Activated naive CD8-positive, alpha-beta T cell treated with anti-CD3 and anti-CD28 coated beads, Interleukin-2, amount 10 ng/mL, durations not matched to agents 7 days and 5 days (primary cell): Measurements from ENCODE around the gene FAM131C. TPM values are rescaled to one million over a fixed set of nuclear protein-coding genes. Genes with fewer than 3 reads are reported as not detected.

ENCODE experiments used
- ATAC-seq: fragments of 150-1000 bp; cut with Tn5 transposase; one replicate; pipeline ENCODE4 v1.10.0; 2021; ENCODE audit warnings: low read depth, moderate library complexity
- POLR2A ChIA-PET: fragments of 350-600 bp; sonication (Branson Sonifier 250); formaldehyde crosslinking; loops from one replicate; lab custom pipeline; 2021; ENCODE audit warnings: antibody characterized with exemption; lab: Charles Lee
- DNase-seq: peaks from one replicate; pipeline ENCODE4 v3.0.0; 2021
- H3K27ac Mint-ChIP-seq: one replicate; pipeline ENCODE4 v1.8.0; 2022; ENCODE audit warnings: mild to moderate bottlenecking, mixed read lengths
- H3K27me3 Mint-ChIP-seq: one replicate; pipeline ENCODE4 v1.8.0; 2022; ENCODE audit warnings: mild to moderate bottlenecking, moderate library complexity, mixed read lengths
- H3K36me3 Mint-ChIP-seq: one replicate; pipeline ENCODE4 v1.8.0; 2021; ENCODE audit warnings: mild to moderate bottlenecking, mixed read lengths
- H3K4me1 Mint-ChIP-seq: one replicate; pipeline ENCODE4 v1.8.0; 2021; ENCODE audit warnings: mixed read lengths
- H3K4me3 Mint-ChIP-seq: one replicate; pipeline ENCODE4 v1.8.0; 2022; ENCODE audit warnings: mild to moderate bottlenecking, moderate library complexity, mixed read lengths
- H3K9me3 Mint-ChIP-seq: one replicate; pipeline ENCODE4 v1.8.0; 2021; ENCODE audit warnings: mixed read lengths
- total RNA-seq, 2 experiments: library from RNA; stranded (reverse); gene quantifications; one replicate each; pipeline ENCODE4 v1.2.3, GENCODE V29; 2021

Gene FAM131C, protein sequence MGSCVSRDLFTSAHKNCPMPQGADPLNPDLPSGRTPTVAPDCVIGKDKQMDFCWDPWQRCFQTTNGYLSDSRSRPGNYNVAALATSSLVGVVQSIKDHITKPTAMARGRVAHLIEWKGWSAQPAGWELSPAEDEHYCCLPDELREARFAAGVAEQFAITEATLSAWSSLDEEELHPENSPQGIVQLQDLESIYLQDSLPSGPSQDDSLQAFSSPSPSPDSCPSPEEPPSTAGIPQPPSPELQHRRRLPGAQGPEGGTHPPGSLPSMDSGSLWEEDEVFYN
- 1 to 10 TPM; 3.3 to 4.1 TPM for total RNA-seq

DNA sequence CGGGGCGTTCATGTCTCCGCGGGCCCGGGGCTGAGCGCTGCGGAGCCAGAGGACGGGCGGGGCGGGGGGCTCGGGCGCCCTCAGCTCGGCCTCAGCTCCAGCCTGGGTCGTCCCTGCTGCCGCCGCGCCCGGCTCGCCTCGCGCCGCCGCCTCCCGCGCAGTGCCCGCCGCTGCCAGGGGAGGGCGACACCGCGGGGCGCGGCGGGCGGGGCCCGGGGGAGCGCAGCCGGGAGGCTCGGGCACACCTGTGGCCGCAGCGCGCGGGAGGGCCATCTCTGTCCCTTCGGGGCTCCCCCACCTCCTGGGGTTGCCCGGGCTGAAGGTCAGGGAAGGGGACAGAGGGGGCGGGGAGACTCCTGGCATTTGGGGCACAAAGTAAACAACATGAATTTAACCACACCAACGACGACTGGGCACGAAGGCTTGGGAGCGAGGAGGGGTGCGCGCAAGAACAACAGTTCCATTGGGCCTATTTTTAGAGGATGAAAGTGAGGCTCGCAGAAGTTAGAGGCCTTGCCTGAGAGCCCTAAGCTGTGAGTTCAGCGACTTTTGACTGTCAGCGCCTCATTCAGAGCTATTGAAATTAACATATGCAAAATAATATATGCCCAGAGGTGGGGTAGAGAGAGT lies at the start of gene FAM131C:
FAM131C (minus strand) TSS at position 162 of the 630 bp plus-strand sequence. CDS start 209 bp downstream, outside the sequence.
- DNase-seq: peak; percentile 80
- Mint-ChIP-seq H3K4me3 (peak within 1 kb of the TSS; percentile 81), H3K9me3 (no peaks in the 10 kb centered on the region), H3K27ac (no peak within 1 kb of the TSS), H3K36me3 (no peaks in the 10 kb centered on the region), H3K27me3 (peaks cover 29% of the 10 kb centered on the region), H3K4me1 (peaks cover 34% of the 10 kb centered on the region)
- POLR2A ChIA-PET: no interaction called here
- ATAC-seq: peak; percentile 70

DNA sequence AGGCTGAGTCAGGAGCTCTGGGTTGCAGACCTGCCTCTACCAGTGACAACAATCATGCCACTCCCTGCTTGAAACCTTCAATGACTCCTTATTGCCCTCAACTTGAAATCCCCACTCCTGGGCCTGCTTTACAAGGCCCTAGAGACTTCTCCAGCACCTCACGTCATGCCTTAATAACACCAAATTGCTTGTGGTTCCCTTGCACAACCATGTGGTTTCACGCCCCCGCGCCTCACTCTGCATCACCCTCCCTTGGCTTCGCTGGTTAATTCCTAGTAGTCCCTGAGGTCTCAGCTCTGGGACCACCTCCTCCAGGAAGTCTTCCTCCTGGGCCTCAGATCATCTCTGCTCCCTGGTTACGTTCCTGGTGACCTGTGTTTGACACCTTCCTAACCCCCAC lies 49.5 kb upstream of the FAM131C start:
- DNase-seq: no peak

DNA sequence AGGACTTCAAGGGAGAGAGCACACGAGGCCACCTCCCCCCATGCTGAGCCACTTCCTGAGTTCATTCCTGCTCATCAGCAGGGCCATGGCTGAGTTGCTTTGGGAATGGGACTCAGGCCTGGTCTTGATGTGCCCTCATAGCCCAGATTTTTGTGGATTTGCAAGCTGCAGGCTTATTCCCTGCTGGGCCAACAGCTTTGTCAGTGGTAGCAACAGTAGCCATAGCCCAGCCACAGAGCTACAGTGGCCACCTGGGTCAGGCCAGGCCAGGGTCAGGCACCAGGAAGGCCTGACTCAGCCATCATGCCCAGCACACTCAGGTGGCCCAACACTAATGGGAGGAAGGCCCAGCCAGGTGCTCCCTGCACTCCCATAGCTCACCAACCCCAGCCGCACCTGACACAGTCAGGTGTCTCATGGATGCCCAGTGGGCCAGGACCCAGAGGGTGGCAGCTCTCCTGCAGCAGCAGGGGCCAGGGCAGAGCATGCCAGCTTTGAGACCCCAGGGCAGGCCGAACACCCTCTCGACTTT lies 49.0 kb upstream of the FAM131C start:
- Mint-ChIP-seq H3K4me3 (no peak overlapping the region), H3K36me3 (no peaks in the 10 kb centered on the region), H3K4me1 (peaks cover 6% of the 10 kb centered on the region), H3K27me3 (no peaks in the 10 kb centered on the region), H3K27ac (no peak overlapping the region), H3K9me3 (no peaks in the 10 kb centered on the region)
- ATAC-seq (no peak), DNase-seq (no peak)
- POLR2A ChIA-PET: no interaction called here

More for the DNA sequence above, 49.5 kb upstream of the FAM131C start:
- no peaks in the 10 kb centered on the region for H3K36me3 Mint-ChIP-seq
- POLR2A ChIA-PET: no interaction called here
- no peak for ATAC-seq
- H3K4me1 Mint-ChIP-seq: peaks cover 6% of the 10 kb centered on the region
- H3K9me3 Mint-ChIP-seq: no peaks in the 10 kb centered on the region
- no peak overlapping the region for H3K4me3 Mint-ChIP-seq
- H3K27ac Mint-ChIP-seq: no peak overlapping the region
- H3K27me3 Mint-ChIP-seq: no peaks in the 10 kb centered on the region

DNA sequence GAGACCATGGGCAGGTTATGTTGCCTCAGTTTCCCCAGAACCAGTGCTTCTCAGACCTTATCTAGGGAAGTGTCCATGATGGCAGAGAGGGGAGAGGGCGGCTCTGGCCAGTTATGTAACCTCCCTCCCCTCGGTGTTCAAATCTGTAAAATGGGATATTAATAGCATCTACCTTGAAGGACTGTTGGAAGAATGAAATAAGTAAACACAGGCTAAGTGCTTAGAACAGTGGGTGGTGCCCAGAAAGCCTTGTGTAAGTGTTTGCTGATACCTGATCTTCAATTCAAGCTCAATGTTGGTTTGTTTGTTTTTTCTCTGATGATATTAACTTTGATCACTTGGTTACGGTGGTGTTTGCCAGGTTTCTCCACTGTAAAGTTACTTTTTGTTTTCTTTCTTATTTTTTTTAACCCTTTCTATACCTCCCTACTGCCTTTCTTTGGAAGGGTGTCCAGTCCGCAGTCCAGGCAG lies 47.5 kb upstream of the FAM131C start:
- Mint-ChIP-seq H3K4me1 (peaks cover 6% of the 10 kb centered on the region), H3K27me3 (no peaks in the 10 kb centered on the region), H3K36me3 (no peaks in the 10 kb centered on the region), H3K27ac (no peak overlapping the region), H3K4me3 (no peak overlapping the region), H3K9me3 (no peaks in the 10 kb centered on the region)
- DNase-seq (no peak), ATAC-seq (no peak)
- POLR2A ChIA-PET: no interaction called here

DNA sequence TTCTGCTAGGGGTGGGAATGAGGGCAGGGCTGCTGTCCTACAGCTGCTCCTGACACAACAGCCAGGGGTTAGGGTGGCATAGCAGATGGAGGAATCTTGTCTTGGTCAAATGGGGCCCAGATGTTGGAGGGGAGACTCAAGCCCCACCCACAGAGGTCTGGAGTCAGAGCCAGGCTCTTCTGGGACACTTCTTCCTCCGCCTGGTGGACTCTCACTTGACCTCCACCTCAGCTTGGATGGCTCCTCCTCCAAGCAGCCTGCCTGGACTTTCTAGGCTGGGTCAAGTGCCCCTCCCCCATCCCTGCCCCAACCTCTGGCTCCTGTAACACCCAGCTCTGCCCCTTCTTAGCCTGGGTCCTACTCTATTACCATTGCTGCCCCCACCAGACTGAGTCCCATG lies 47.0 kb upstream of the FAM131C start:
- no peak overlapping the region for H3K27ac Mint-ChIP-seq
- POLR2A ChIA-PET: no interaction called here
- no peak for ATAC-seq

GRCh38 chr1:16119926-16120325 lies 46.5 kb upstream of the FAM131C start:
- Mint-ChIP-seq H3K9me3 (no peaks in the 10 kb centered on the region), H3K36me3 (no peaks in the 10 kb centered on the region), H3K27ac (no peak overlapping the region), H3K27me3 (no peaks in the 10 kb centered on the region), H3K4me1 (peaks cover 6% of the 10 kb centered on the region), H3K4me3 (no peak overlapping the region)
- no peak for DNase-seq
- POLR2A ChIA-PET: no interaction called here
- ATAC-seq: no peak

More for the DNA sequence above, 47.0 kb upstream of the FAM131C start:
- H3K27me3 Mint-ChIP-seq: no peaks in the 10 kb centered on the region
- peaks cover 6% of the 10 kb centered on the region for H3K4me1 Mint-ChIP-seq
- H3K4me3 Mint-ChIP-seq: no peak overlapping the region
- no peaks in the 10 kb centered on the region for H3K9me3 Mint-ChIP-seq
- no peaks in the 10 kb centered on the region for H3K36me3 Mint-ChIP-seq
- DNase-seq: no peak

DNA sequence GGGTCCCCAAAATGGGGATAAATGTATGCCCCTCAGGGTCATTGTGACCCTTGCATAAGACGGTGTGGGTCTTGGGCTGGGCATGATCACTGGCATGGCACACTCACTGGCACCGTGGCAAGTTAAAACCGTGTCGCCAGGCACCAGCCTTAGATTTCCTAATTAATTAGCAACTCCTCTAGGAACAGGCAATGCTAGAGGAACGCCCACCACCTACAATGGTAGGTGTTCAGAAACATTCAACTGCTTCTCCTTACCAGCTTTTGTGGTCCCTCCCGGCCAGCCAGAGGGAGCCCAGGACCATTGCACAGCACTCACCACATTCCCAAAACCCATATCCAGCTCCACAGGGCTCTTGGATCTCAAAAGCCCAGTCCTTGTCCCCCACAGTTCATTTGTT lies 46.1 kb upstream of the FAM131C start:
- Mint-ChIP-seq H3K9me3 (no peaks in the 10 kb centered on the region), H3K27me3 (no peaks in the 10 kb centered on the region), H3K4me1 (peaks cover 6% of the 10 kb centered on the region), H3K27ac (no peak overlapping the region), H3K4me3 (no peak overlapping the region), H3K36me3 (no peaks in the 10 kb centered on the region)
- DNase-seq (no peak), ATAC-seq (no peak)
- POLR2A ChIA-PET: no interaction called here

- ATAC-seq: no peak
- POLR2A ChIA-PET: no interaction called here
- no peaks in the 10 kb centered on the region for H3K36me3 Mint-ChIP-seq
- DNase-seq: no peak
- H3K27ac Mint-ChIP-seq: no peak overlapping the region
- H3K9me3 Mint-ChIP-seq: no peaks in the 10 kb centered on the region
- H3K4me3 Mint-ChIP-seq: no peak overlapping the region
- peaks cover 6% of the 10 kb centered on the region for H3K4me1 Mint-ChIP-seq
- H3K27me3 Mint-ChIP-seq: no peaks in the 10 kb centered on the region
These were observed 45.3 kb upstream of the FAM131C start for GRCh38 chr1:16118706-16119105.

- DNase-seq (no peak), ATAC-seq (no peak)
- Mint-ChIP-seq H3K4me3 (no peak overlapping the region), H3K9me3 (no peaks in the 10 kb centered on the region), H3K36me3 (no peaks in the 10 kb centered on the region), H3K27ac (no peak overlapping the region), H3K4me1 (peaks cover 2% of the 10 kb centered on the region), H3K27me3 (no peaks in the 10 kb centered on the region)
- POLR2A ChIA-PET: no interaction called here
These were observed 44.5 kb upstream of the FAM131C start for GRCh38 chr1:16117936-16118335.

GRCh38 chr1:16117369-16117768 lies 43.9 kb upstream of the FAM131C start:
- ATAC-seq (no peak), DNase-seq (no peak)
- POLR2A ChIA-PET: no interaction called here
- H3K4me3 Mint-ChIP-seq: no peak overlapping the region
- no peak overlapping the region for H3K27ac Mint-ChIP-seq
- H3K4me1 Mint-ChIP-seq: no peaks in the 10 kb centered on the region
- no peaks in the 10 kb centered on the region for H3K27me3 Mint-ChIP-seq
- H3K9me3 Mint-ChIP-seq: no peaks in the 10 kb centered on the region
- no peaks in the 10 kb centered on the region for H3K36me3 Mint-ChIP-seq

DNA sequence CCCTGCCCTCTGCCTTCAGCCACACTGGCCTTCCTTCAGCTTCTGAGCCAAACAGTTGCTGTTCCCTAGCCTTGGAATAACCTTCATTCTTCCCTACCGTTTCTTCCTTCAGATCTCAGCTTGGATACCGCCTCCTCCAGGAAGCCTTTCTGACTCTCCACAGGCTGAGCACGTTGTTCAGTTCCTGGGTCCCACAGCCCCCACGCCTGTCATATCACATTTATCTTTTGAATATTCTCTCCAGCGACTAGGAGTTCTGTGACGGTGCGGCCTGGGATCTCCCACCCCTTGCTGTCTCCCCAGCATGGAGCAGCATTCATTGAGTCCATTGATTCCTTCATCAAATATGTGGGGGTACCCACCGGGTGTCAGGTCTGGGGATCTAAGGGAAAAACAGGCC lies 43.2 kb upstream of the FAM131C start:
- H3K4me1 Mint-ChIP-seq: peaks cover 2% of the 10 kb centered on the region
- POLR2A ChIA-PET: no interaction called here
- DNase-seq: no peak

GRCh38 chr1:16116002-16116401 lies 42.6 kb upstream of the FAM131C start:
- no peaks in the 10 kb centered on the region for H3K9me3 Mint-ChIP-seq
- no peak overlapping the region for H3K4me3 Mint-ChIP-seq
- H3K4me1 Mint-ChIP-seq: peaks cover 2% of the 10 kb centered on the region
- POLR2A ChIA-PET: no interaction called here
- H3K27ac Mint-ChIP-seq: no peak overlapping the region
- ATAC-seq (no peak), DNase-seq (no peak)
- H3K27me3 Mint-ChIP-seq: peaks cover 3% of the 10 kb centered on the region
- no peaks in the 10 kb centered on the region for H3K36me3 Mint-ChIP-seq

More for the DNA sequence above, 43.2 kb upstream of the FAM131C start:
- no peaks in the 10 kb centered on the region for H3K36me3 Mint-ChIP-seq
- no peak overlapping the region for H3K4me3 Mint-ChIP-seq
- H3K27ac Mint-ChIP-seq: no peak overlapping the region
- H3K9me3 Mint-ChIP-seq: no peaks in the 10 kb centered on the region
- H3K27me3 Mint-ChIP-seq: no peaks in the 10 kb centered on the region
- no peak for ATAC-seq

DNA sequence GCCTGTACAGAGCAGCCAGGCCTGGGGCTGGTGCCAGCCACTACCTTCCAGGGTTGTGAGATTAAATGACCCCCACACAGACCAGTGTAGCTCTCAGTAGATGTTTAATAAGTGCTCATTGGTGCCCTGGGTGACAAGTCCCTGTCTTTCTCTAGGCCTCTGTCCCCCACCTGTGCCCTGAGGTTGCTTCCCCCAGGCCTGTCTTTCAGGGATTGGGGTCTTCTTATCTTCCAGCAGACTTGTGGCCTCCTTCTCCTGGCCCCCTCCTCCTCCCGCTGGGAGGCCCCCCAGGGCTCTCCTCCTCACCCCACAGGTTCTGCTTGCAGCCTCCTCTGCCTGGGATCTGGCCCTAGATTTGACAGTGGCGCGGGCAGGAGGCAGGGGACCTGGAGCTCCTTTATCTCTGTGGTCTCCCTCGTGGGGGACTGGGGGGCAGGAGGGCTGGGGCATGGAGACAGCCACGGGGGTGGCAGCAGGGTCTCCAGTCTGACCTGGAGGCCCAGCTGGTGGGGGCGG lies 42.1 kb upstream of the FAM131C start:
- Mint-ChIP-seq H3K36me3 (no peaks in the 10 kb centered on the region), H3K4me3 (no peak overlapping the region), H3K9me3 (no peaks in the 10 kb centered on the region), H3K27ac (no peak overlapping the region), H3K4me1 (peaks cover 2% of the 10 kb centered on the region), H3K27me3 (peaks cover 3% of the 10 kb centered on the region)
- DNase-seq: no peak
- ATAC-seq: no peak
- POLR2A ChIA-PET: no interaction called here
